Activated CD8-positive, alpha-beta memory T cell treated with anti-CD3 and anti-CD28 coated beads, Interleukin-2, amount 50 U/mL, for 24 hours (primary cell): ENCODE measurements around the gene CDK5RAP3.

Experiments
- DNase-seq: peaks from one replicate; pipeline ENCODE4 v3.0.0-alpha.2; 2020; ENCODE audit errors: extremely low read depth

The CDK5RAP3 gene

GRCh38 chr17:47948706-47949196 is 22.2 kb upstream of the CDK5RAP3 start:
- DNase-seq, result no peak

GRCh38 chr17:47949197-47949759 is 21.6 kb upstream of the CDK5RAP3 start:
- no peak for DNase-seq

GRCh38 chr17:47949946-47950345 is 21.0 kb upstream of the CDK5RAP3 start:
- no peak for DNase-seq

GRCh38 chr17:47950448-47950847 is 20.5 kb upstream of the CDK5RAP3 start:
- no peak for DNase-seq

GRCh38 chr17:47952171-47953021 is 18.5 kb upstream of the CDK5RAP3 start:
- no peak for DNase-seq

GRCh38 chr17:47953909-47954308 is 17.0 kb upstream of the CDK5RAP3 start:
- no peak for DNase-seq

- DNase-seq, result no peak
These were observed 15.1 kb upstream of the CDK5RAP3 start for GRCh38 chr17:47955497-47956461.

GRCh38 chr17:47956791-47957590 is 13.9 kb upstream of the CDK5RAP3 start:
- no peak for DNase-seq

- no peak for DNase-seq
These were observed 13.1 kb upstream of the CDK5RAP3 start, which contains the start of gene PRR15L for GRCh38 chr17:47957591-47958490. TSS of gene PRR15L (minus strand) at chr17:47957883. CDS start at chr17:47953234, 4,649 bp downstream.

- no peak for DNase-seq
These were observed 10.9 kb upstream of the CDK5RAP3 start for GRCh38 chr17:47959825-47960655.

GRCh38 chr17:47961406-47961805 is 9.5 kb upstream of the CDK5RAP3 start:
- no peak for DNase-seq

GRCh38 chr17:47962901-47963300 is 8.0 kb upstream of the CDK5RAP3 start:
- no peak for DNase-seq

- no peak for DNase-seq
These were observed 6.1 kb upstream of the CDK5RAP3 start for GRCh38 chr17:47964856-47965255.

- no peak for DNase-seq
These were observed 4.8 kb upstream of the CDK5RAP3 start for GRCh38 chr17:47966079-47966519.

- DNase-seq, result no peak
These were observed 3.2 kb upstream of the CDK5RAP3 start for GRCh38 chr17:47967607-47968252.

- no peak for DNase-seq
These were observed 2.1 kb upstream of the CDK5RAP3 start for GRCh38 chr17:47968836-47969235.

GRCh38 chr17:47969930-47970724 is 786 bp upstream of the CDK5RAP3 start:
- DNase-seq, result no peak

GRCh38 chr17:47973541-47973940 is 2.6 kb downstream of the CDK5RAP3 start:
- no peak for DNase-seq
